Activated CD8-positive, alpha-beta memory T cell treated with anti-CD3 and anti-CD28 coated beads, Interleukin-2, amount 50 U/mL, for 24 hours (primary cell): ENCODE results near the gene MAPK1.
"Not testable (repeated sequence)": the region's sequence is repeated elsewhere in the genome, so short reads cannot be mapped to it uniquely, and the experiment has no call there.

Experiments used
- DNase-seq: peaks from one replicate; pipeline ENCODE4 v3.0.0-alpha.2; 2020; ENCODE audit errors: extremely low read depth

MAPK1 gene

GRCh38 chr22:21881841-21882753 lies 14.7 kb upstream of the MAPK1 start:
- no peak for DNase-seq

GRCh38 chr22:21876486-21877176 lies 9.2 kb upstream of the MAPK1 start:
- no peak for DNase-seq

- DNase-seq = not testable (repeated sequence)
Measured at GRCh38 chr22:21874953-21875352, 7.5 kb upstream of the MAPK1 start.

GRCh38 chr22:21873619-21874018 lies 6.2 kb upstream of the MAPK1 start:
- DNase-seq = no peak

- DNase-seq = not testable (repeated sequence)
Measured at GRCh38 chr22:21872741-21873140, 5.3 kb upstream of the MAPK1 start.

- DNase-seq = no peak
Measured at GRCh38 chr22:21868651-21869050, 1.2 kb upstream of the MAPK1 start.

GRCh38 chr22:21866833-21867527 lies 465 bp downstream of the MAPK1 start:
- no peak for DNase-seq

- no peak for DNase-seq
Measured at GRCh38 chr22:21865041-21865440, 2.4 kb downstream of the MAPK1 start.

- DNase-seq = no peak
Measured at GRCh38 chr22:21862386-21863245, 4.8 kb downstream of the MAPK1 start.

- no peak for DNase-seq
Measured at GRCh38 chr22:21861851-21862250, 5.6 kb downstream of the MAPK1 start.

- DNase-seq = no peak
Measured at GRCh38 chr22:21861264-21861848, 6.1 kb downstream of the MAPK1 start.

- no peak for DNase-seq
Measured at GRCh38 chr22:21860491-21861039, 6.9 kb downstream of the MAPK1 start.

- DNase-seq = no peak
Measured at GRCh38 chr22:21858025-21858764, 9.2 kb downstream of the MAPK1 start.

GRCh38 chr22:21857481-21857914 lies 9.9 kb downstream of the MAPK1 start:
- no peak for DNase-seq

- no peak for DNase-seq
Measured at GRCh38 chr22:21856868-21857267, 10.6 kb downstream of the MAPK1 start.

- DNase-seq = no peak
Measured at GRCh38 chr22:21856197-21856596, 11.2 kb downstream of the MAPK1 start.

- no peak for DNase-seq
Measured at GRCh38 chr22:21855676-21856075, 11.8 kb downstream of the MAPK1 start.

- no peak for DNase-seq
Measured at GRCh38 chr22:21850660-21851059, 16.8 kb downstream of the MAPK1 start.

- no peak for DNase-seq
Measured at GRCh38 chr22:21849489-21849888, 18.0 kb downstream of the MAPK1 start.

- DNase-seq = not testable (repeated sequence)
Measured at GRCh38 chr22:21848057-21848456, 19.4 kb downstream of the MAPK1 start.
